HCT116 (cell line): Measurements from ENCODE around the gene STRN. TPM values are rescaled to one million over a fixed set of nuclear protein-coding genes. Genes with fewer than 3 reads are reported as not detected.

Source experiments
- ATAC-seq: fragments of 200-7000 bp; cut with Tn5 transposase; 2 replicates; pipeline ENCODE4 v1.9.1; 2020; ENCODE audit warnings: mild to moderate bottlenecking, moderate library complexity
- BruUV-seq: library from RNA; stranded (reverse); fragments of 400-500 nt; replicated peaks from 2 replicates; lab custom pipeline; 2021; lab: Mats Ljungman, UMichigan
- CTCF ChIA-PET: fragments of 300-600 bp; sonication (Branson Sonifier 250); formaldehyde crosslinking; loops from one replicate; lab custom pipeline; 2021; ENCODE audit warnings: antibody characterized with exemption; lab: Charles Lee
- POLR2A ChIA-PET: fragments of 300-600, 350-600 bp; sonication (Branson Sonifier 250); formaldehyde crosslinking; loops from one replicate; lab custom pipeline; 2021; ENCODE audit warnings: antibody characterized with exemption; lab: Charles Lee
- RAD21 ChIA-PET, 2 experiments: fragments of 300-600 bp; sonication (Branson Sonifier 250); formaldehyde crosslinking; loops; one replicate each; lab custom pipeline; 2023; ENCODE audit warnings: low total read pairs in 2 of 2; ENCODE audit not compliant: uncharacterized antibody in 2 of 2, unreplicated experiment in 2 of 2, low non-redundant PET in 1 of 2; lab: Charles Lee
- DNase-seq: peaks from one replicate; pipeline ENCODE4 v3.0.0-alpha.2; 2010; ENCODE audit warnings: low read depth, low spot score
- H2AFZ ChIP-seq: fragments of 200-600 bp; shearing (Covaris generic), sonication (generic); 2 replicates; pipeline ENCODE4 v1.6.1; 2017; ENCODE audit warnings: low read depth, mixed run types, mixed read lengths, antibody characterized with exemption, low read length; ENCODE audit not compliant: poor library complexity, severe bottlenecking
- H3K27ac ChIP-seq: 2 replicates; pipeline ENCODE4 v1.5.1; 2012; ENCODE audit warnings: low read depth, low read length
- H3K27me3 ChIP-seq: fragments of 200-600 bp; sonication (generic); 2 replicates; pipeline ENCODE4 v1.6.1; 2016; ENCODE audit warnings: mixed run types, low read length, mixed read lengths; ENCODE audit not compliant: insufficient read depth
- H3K36me3 ChIP-seq, 2 experiments: fragments of 200-500 bp in 1 of 2; fragments of 200-600 bp in 1 of 2; sonication (Bioruptor generic) in 1 of 2; sonication (generic) in 1 of 2; 2 replicates each; pipeline versions ENCODE4 v1.5.1 to v1.6.1; 2014 to 2016; ENCODE audit warnings: low read length in 2 of 2, inconsistent platforms in 1 of 2, mixed read lengths in 1 of 2, mixed run types in 1 of 2; ENCODE audit not compliant: insufficient read depth in 2 of 2, control insufficient read depth in 1 of 2
- H3K4me1 ChIP-seq, 2 experiments: fragments of 200-600 bp in 1 of 2; sonication (generic) in 1 of 2; 2 replicates each; pipeline versions ENCODE4 v1.5.1 to v1.6.1; 2012 to 2017; ENCODE audit warnings: low read length in 2 of 2, inconsistent platforms in 1 of 2, mild to moderate bottlenecking in 1 of 2, mixed read lengths in 1 of 2, mixed run types in 1 of 2, moderate library complexity in 1 of 2; ENCODE audit not compliant: insufficient read depth in 2 of 2, control insufficient read depth in 1 of 2
- H3K4me2 ChIP-seq: fragments of 200-600 bp; sonication (generic); 2 replicates; pipeline ENCODE4 v1.6.1; 2017; ENCODE audit warnings: mixed run types, low read length, mixed read lengths
- H3K4me3 ChIP-seq, 2 experiments: fragments of 200-600 bp in 1 of 2; sonication (generic) in 1 of 2; replicated peaks in 1 of 2; 2 replicates each; pipeline ENCODE4 v1.5.1; 2011 to 2016; ENCODE audit warnings: low read length in 2 of 2, control low read depth in 1 of 2, low read depth in 1 of 2, mild to moderate bottlenecking in 1 of 2, mixed read lengths in 1 of 2, mixed run types in 1 of 2
- H3K79me2 ChIP-seq: fragments of 200-600 bp; sonication (generic); 2 replicates; pipeline ENCODE4 v1.6.1; 2017; ENCODE audit warnings: mild to moderate bottlenecking, mixed run types, low read length, moderate library complexity, mixed read lengths; ENCODE audit not compliant: insufficient read depth
- H3K9ac ChIP-seq: fragments of 200-600 bp; sonication (generic); 2 replicates; pipeline ENCODE4 v1.6.1; 2016; ENCODE audit warnings: low read length, mixed read lengths
- H3K9me2 ChIP-seq: fragments of 200-600 bp; sonication (generic), shearing (Covaris generic); 2 replicates; pipeline ENCODE4 v1.6.1; 2017; ENCODE audit warnings: mixed run types, mild to moderate bottlenecking, moderate library complexity; ENCODE audit not compliant: insufficient read depth
- H3K9me3 ChIP-seq, 2 experiments: fragments of 200-500 bp in 1 of 2; fragments of 200-600 bp in 1 of 2; sonication (Bioruptor generic) in 1 of 2; sonication (generic) in 1 of 2; 2 replicates each; pipeline ENCODE4 v1.6.1; 2014 to 2017; ENCODE audit warnings: low read length in 2 of 2, mixed read lengths in 2 of 2, inconsistent platforms in 1 of 2, low read depth in 1 of 2, mild to moderate bottlenecking in 1 of 2, mixed run types in 1 of 2, moderate library complexity in 1 of 2; ENCODE audit not compliant: control insufficient read depth in 1 of 2, insufficient read depth in 1 of 2
- H4K20me1 ChIP-seq: fragments of 200-600 bp; sonication (generic), shearing (Covaris generic); 2 replicates; pipeline ENCODE4 v1.6.1; 2017; ENCODE audit warnings: mixed run types, mild to moderate bottlenecking, moderate library complexity; ENCODE audit not compliant: insufficient read depth
- CBX3 ChIP-seq: IDR thresholded peaks from 2 replicates; pipeline ENCODE4 v1.6.1; 2012; ENCODE audit warnings: low read depth
- ELF1 ChIP-seq: IDR thresholded peaks from 2 replicates; pipeline ENCODE4 v1.6.1; 2012; ENCODE audit warnings: low read depth, borderline replicate concordance
- EZH2 ChIP-seq: fragments of 200-600 bp; sonication (generic); IDR thresholded peaks from 2 replicates; pipeline ENCODE4 v1.6.1; 2017; ENCODE audit warnings: antibody characterized with exemption, mixed run types
- EZH2phosphoT487 ChIP-seq: fragments of 200-600 bp; IDR thresholded peaks from 2 replicates; pipeline ENCODE4 v1.6.1; 2018; ENCODE audit warnings: antibody characterized with exemption, borderline replicate concordance
- POLR2A ChIP-seq: IDR thresholded peaks from 2 replicates; pipeline ENCODE4 v1.7.0; 2011; ENCODE audit warnings: borderline replicate concordance; ENCODE audit not compliant: insufficient read depth, insufficient read length; ENCODE audit errors: extremely low read depth
- POLR2AphosphoS5 ChIP-seq: IDR thresholded peaks from 2 replicates; pipeline ENCODE4 v1.6.1; 2011; ENCODE audit warnings: mild to moderate bottlenecking, low read depth, low read length, moderate library complexity
- SIN3A ChIP-seq: IDR thresholded peaks from 2 replicates; pipeline ENCODE4 v1.6.1; 2012; ENCODE audit warnings: low read depth
- SP1 ChIP-seq: IDR thresholded peaks from 2 replicates; pipeline ENCODE4 v1.6.1; 2012; ENCODE audit warnings: low read depth
- TCF7L2 ChIP-seq: IDR thresholded peaks from 2 replicates; pipeline ENCODE4 v1.7.0; 2011; ENCODE audit warnings: borderline replicate concordance, inconsistent platforms; ENCODE audit not compliant: insufficient read depth, insufficient read length; ENCODE audit errors: extremely low read depth
- YY1 ChIP-seq: IDR thresholded peaks from 2 replicates; pipeline ENCODE4 v1.6.1; 2011; ENCODE audit warnings: low read length, low read depth, moderate library complexity, mild to moderate bottlenecking; ENCODE audit not compliant: insufficient replicate concordance; ENCODE audit errors: extremely low read depth
- ZFX ChIP-seq: fragments of 450-650 bp; IDR thresholded peaks from 2 replicates; pipeline ENCODE4 v1.6.1; 2017
- intact Hi-C: fragments of 100-400 bp; cut with micrococcal nuclease; formaldehyde crosslinking; loops from 2 replicates; pipeline ENCODE4 v1.10.0; 2022
- total RNA-seq: library from RNA; stranded (reverse); gene quantifications from one replicate; pipeline ENCODE4 v1.2.1, GENCODE V29; 2021; ENCODE audit not compliant: unreplicated experiment
- TF ChIP-seq, protein P1 (sequence below): IDR thresholded peaks from 2 replicates; pipeline ENCODE4 v1.6.1; 2012
- TF ChIP-seq, protein P2 (sequence below): IDR thresholded peaks from 2 replicates; pipeline ENCODE4 v1.6.1; 2011; ENCODE audit warnings: mild to moderate bottlenecking, low read length, moderate library complexity; ENCODE audit not compliant: insufficient replicate concordance; ENCODE audit errors: extremely low read depth

STRN gene
- total RNA-seq, 1 experiment from 2014 or later, result 26.4 TPM

DNA sequence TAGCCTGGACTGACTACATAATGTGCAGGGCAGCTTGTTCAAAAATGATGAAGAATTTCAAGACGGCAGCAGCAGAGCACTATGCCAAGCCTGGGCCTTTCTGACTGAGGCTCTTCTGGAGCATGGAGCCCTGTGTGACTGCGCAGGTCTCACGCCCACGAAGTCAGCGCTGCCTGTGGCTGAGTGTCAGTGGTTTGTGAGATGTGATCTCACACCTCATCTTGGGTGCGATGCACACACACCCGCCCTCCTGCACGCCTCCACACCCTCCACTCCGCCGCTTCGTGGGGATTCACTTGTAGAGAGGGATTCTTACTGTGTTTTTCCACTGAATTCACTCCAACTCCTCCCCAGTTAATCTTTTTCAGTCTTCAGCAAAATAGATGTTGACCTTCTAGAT, 166.0 kb downstream of the STRN start:
- ATAC-seq, result no peak
- H3K36me3 ChIP-seq, result no peaks in the 10 kb centered on the region

DNA sequence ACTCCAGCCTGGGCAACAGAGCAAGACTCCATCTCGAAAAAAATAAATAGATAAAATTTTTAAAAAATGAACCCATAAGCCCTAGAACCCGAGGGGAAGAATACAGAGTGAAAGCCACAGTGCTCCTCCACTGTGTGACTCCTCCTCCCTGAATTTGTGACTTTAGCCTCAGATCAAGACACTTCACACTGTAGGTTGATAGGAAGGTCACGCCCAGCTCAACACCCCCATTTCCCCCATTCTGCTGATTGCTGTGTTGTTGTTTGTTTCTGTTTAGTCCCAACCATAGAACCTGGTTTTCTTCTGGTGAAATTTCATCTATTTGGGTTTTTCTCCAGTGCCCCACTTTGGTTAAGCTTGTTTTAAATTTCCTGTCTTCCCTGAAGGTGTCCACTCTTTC, 167.6 kb downstream of the STRN start:
- Histone ChIP-seq H3K9me3 (no peaks in the 10 kb centered on the region), H3K4me3 (no peak overlapping the region), H2AFZ (no peak overlapping the region), H3K9ac (no peak overlapping the region), H3K79me2 (no peaks in the 10 kb centered on the region), H3K9me2 (no peaks in the 10 kb centered on the region), H3K36me3 (no peaks in the 10 kb centered on the region), H4K20me1 (no peaks in the 10 kb centered on the region), H3K4me1 (no peaks in the 10 kb centered on the region), H3K4me2 (no peak overlapping the region), H3K27ac (no peak overlapping the region), H3K27me3 (no peaks in the 10 kb centered on the region)
- ChIA-PET CTCF (no interaction called here), POLR2A (no interaction called here), RAD21 (no interaction called here)
- no TSS peak for BruUV-seq
- intact Hi-C loops, result no loop called here
- DNase-seq (no peak), ATAC-seq (no peak)
- no peak for TF ChIP-seq POLR2AphosphoS5
- TF ChIP-seq EZH2, result no peak
- no peak for TF ChIP-seq EZH2phosphoT487
- TF ChIP-seq SP1, result no peak
- TF ChIP-seq, protein P1, sequence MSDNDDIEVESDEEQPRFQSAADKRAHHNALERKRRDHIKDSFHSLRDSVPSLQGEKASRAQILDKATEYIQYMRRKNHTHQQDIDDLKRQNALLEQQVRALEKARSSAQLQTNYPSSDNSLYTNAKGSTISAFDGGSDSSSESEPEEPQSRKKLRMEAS, result no peak
- TF ChIP-seq ELF1, result no peak
- no peak for TF ChIP-seq SIN3A
- TF ChIP-seq, protein P2, sequence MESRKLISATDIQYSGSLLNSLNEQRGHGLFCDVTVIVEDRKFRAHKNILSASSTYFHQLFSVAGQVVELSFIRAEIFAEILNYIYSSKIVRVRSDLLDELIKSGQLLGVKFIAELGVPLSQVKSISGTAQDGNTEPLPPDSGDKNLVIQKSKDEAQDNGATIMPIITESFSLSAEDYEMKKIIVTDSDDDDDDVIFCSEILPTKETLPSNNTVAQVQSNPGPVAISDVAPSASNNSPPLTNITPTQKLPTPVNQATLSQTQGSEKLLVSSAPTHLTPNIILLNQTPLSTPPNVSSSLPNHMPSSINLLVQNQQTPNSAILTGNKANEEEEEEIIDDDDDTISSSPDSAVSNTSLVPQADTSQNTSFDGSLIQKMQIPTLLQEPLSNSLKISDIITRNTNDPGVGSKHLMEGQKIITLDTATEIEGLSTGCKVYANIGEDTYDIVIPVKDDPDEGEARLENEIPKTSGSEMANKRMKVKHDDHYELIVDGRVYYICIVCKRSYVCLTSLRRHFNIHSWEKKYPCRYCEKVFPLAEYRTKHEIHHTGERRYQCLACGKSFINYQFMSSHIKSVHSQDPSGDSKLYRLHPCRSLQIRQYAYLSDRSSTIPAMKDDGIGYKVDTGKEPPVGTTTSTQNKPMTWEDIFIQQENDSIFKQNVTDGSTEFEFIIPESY, result no peak
- no peak for TF ChIP-seq YY1
- TF ChIP-seq TCF7L2, result no peak
- no peak for TF ChIP-seq POLR2A
- no peak for TF ChIP-seq CBX3
- TF ChIP-seq ZFX, result no peak

More for the DNA sequence above, 166.0 kb downstream of the STRN start:
- H3K4me3 ChIP-seq, result no peak overlapping the region
- no peak overlapping the region for H3K9ac ChIP-seq
- intact Hi-C loops, result no loop called here
- H3K4me1 ChIP-seq, result no peaks in the 10 kb centered on the region
- no peaks in the 10 kb centered on the region for H3K79me2 ChIP-seq
- no peaks in the 10 kb centered on the region for H3K9me2 ChIP-seq
- H3K9me3 ChIP-seq, result no peaks in the 10 kb centered on the region
- no peak overlapping the region for H3K4me2 ChIP-seq
- no peak overlapping the region for H2AFZ ChIP-seq
- RAD21 ChIA-PET, result no interaction called here
- CTCF ChIA-PET, result no interaction called here
- POLR2A ChIA-PET, result no interaction called here
- H3K27me3 ChIP-seq, result no peaks in the 10 kb centered on the region
- H3K27ac ChIP-seq, result no peak overlapping the region
- no TSS peak for BruUV-seq
- H4K20me1 ChIP-seq, result no peaks in the 10 kb centered on the region
- TF ChIP-seq, protein P2, result no peak
- DNase-seq, result no peak
